SK-N-SH (cell line): ENCODE results near the gene PRR35. TPM values are rescaled to one million over a fixed set of nuclear protein-coding genes. Genes with fewer than 3 reads are reported as not detected.
A peak's percentile ranks its signal among the peaks of the same experiment; 100 is the strongest.

Source experiments
- CTCF ChIA-PET: fragments of 300-600, 350-600 bp; formaldehyde crosslinking; extraction: SDS; loops from one replicate; lab custom pipeline; 2021; lab: Yijun Ruan, JAX
- POLR2A ChIA-PET: fragments of 350-600 bp; sonication (Branson Sonifier 250); formaldehyde crosslinking; extraction: SDS; loops from one replicate; lab custom pipeline; 2020; ENCODE audit warnings: antibody characterized with exemption, inconsistent platforms; lab: Yijun Ruan, JAX
- DNase-seq: peaks from one replicate; pipeline ENCODE4 v3.0.0; 2012
- H2AFZ ChIP-seq: fragments of 200-600 bp; sonication (generic); 2 replicates; pipeline ENCODE4 v1.8.1; 2016; ENCODE audit warnings: antibody characterized with exemption, mild to moderate bottlenecking, low read depth
- H3F3A ChIP-seq: fragments of 200-600 bp; sonication (generic); replicated peaks from 2 replicates; pipeline ENCODE3; 2016; ENCODE audit warnings: antibody characterized with exemption, mild to moderate bottlenecking; ENCODE audit not compliant: insufficient read depth
- H3K27ac ChIP-seq, 2 experiments: fragments of 200-500 bp in 1 of 2; fragments of 200-600 bp in 1 of 2; sonication (Bioruptor generic) in 1 of 2; sonication (generic), shearing (Covaris generic) in 1 of 2; 2 replicates each; pipeline versions ENCODE4 v1.5.1 to v1.6.1; 2014 to 2016; ENCODE audit warnings: low read depth in 2 of 2, inconsistent platforms in 1 of 2, low read length in 1 of 2, mild to moderate bottlenecking in 1 of 2, mixed read lengths in 1 of 2
- H3K27me3 ChIP-seq: fragments of 200-600 bp; sonication (generic), shearing (Covaris generic); 2 replicates; pipeline ENCODE4 v1.6.1; 2016; ENCODE audit warnings: mixed run types; ENCODE audit not compliant: insufficient read depth
- H3K36me3 ChIP-seq, 2 experiments: fragments of 200-500 bp in 1 of 2; fragments of 200-600 bp in 1 of 2; sonication (Bioruptor generic) in 1 of 2; sonication (generic) in 1 of 2; replicated peaks in 1 of 2; 2 replicates each; pipeline versions ENCODE3 to v1.5.1; 2014 to 2016; ENCODE audit warnings: low read length in 1 of 2, mild to moderate bottlenecking in 1 of 2; ENCODE audit not compliant: insufficient read depth in 2 of 2, control insufficient read depth in 1 of 2
- H3K4me1 ChIP-seq, 2 experiments: fragments of 200-500 bp in 1 of 2; fragments of 200-600 bp in 1 of 2; sonication (Bioruptor generic) in 1 of 2; sonication (generic), shearing (Covaris generic) in 1 of 2; 2 replicates each; pipeline versions ENCODE4 v1.5.1 to v1.6.1; 2014 to 2016; ENCODE audit warnings: low read depth in 1 of 2, low read length in 1 of 2, mixed run types in 1 of 2; ENCODE audit not compliant: insufficient read depth in 2 of 2, control insufficient read depth in 1 of 2
- H3K4me2 ChIP-seq: fragments of 200-600 bp; sonication (generic), shearing (Covaris generic); 2 replicates; pipeline ENCODE4 v1.6.1; 2017; ENCODE audit warnings: mixed run types
- H3K4me3 ChIP-seq, 2 experiments: fragments of 200-500 bp in 1 of 2; fragments of 200-600 bp in 1 of 2; sonication (Bioruptor generic) in 1 of 2; sonication (generic), shearing (Covaris generic) in 1 of 2; 2 replicates each; pipeline versions ENCODE4 v1.5.1 to v1.8.1; 2014 to 2016; ENCODE audit warnings: low read depth in 2 of 2, inconsistent platforms in 1 of 2, low read length in 1 of 2, mild to moderate bottlenecking in 1 of 2, mixed read lengths in 1 of 2, moderate library complexity in 1 of 2
- H3K79me2 ChIP-seq: fragments of 200-600 bp; sonication (generic); 2 replicates; pipeline ENCODE4 v1.8.1; 2017; ENCODE audit warnings: mild to moderate bottlenecking; ENCODE audit not compliant: insufficient read depth
- H3K9ac ChIP-seq: fragments of 200-600 bp; sonication (generic); 2 replicates; pipeline ENCODE4 v1.6.1; 2017; ENCODE audit warnings: mixed run types
- H3K9me2 ChIP-seq: fragments of 200-600 bp; sonication (generic); 2 replicates; pipeline ENCODE4 v1.6.1; 2017; ENCODE audit warnings: mixed run types
- H3K9me3 ChIP-seq: fragments of 200-600 bp; sonication (generic); 2 replicates; pipeline ENCODE4 v1.6.1; 2017; ENCODE audit warnings: mixed run types, mild to moderate bottlenecking, moderate library complexity
- H4K20me1 ChIP-seq: fragments of 200-600 bp; sonication (generic); 2 replicates; pipeline ENCODE4 v1.6.1; 2017; ENCODE audit warnings: mild to moderate bottlenecking, mixed run types; ENCODE audit not compliant: insufficient read depth
- CTCF ChIP-seq: fragments of 200-600 bp; sonication (generic); IDR thresholded peaks from 2 replicates; pipeline ENCODE4 v1.6.1; 2017; ENCODE audit warnings: antibody characterized with exemption, mild to moderate bottlenecking, moderate library complexity
- ELF1 ChIP-seq: IDR thresholded peaks from 2 replicates; pipeline ENCODE4 v1.4.0; 2012
- FOXM1 ChIP-seq: IDR thresholded peaks from 2 replicates; pipeline ENCODE4 v1.4.0; 2012; ENCODE audit warnings: low read depth, mild to moderate bottlenecking
- GABPA ChIP-seq: IDR thresholded peaks from 2 replicates; pipeline ENCODE4 v1.4.0; 2012; ENCODE audit warnings: low read depth, mild to moderate bottlenecking
- GATA2 ChIP-seq: sonication (generic); formaldehyde crosslinking; IDR thresholded peaks from 2 replicates; pipeline ENCODE4 v1.5.0; 2020; ENCODE audit warnings: mild to moderate bottlenecking, missing genetic modification reagents
- IRF3 ChIP-seq: fragments of 150-350 bp; IDR thresholded peaks from 2 replicates; pipeline ENCODE4 v1.6.1; 2016; ENCODE audit warnings: mild to moderate bottlenecking, low read depth, low read length
- MAX ChIP-seq: IDR thresholded peaks from 2 replicates; pipeline ENCODE4 v1.4.0; 2012; ENCODE audit warnings: low read depth
- NFIC ChIP-seq: IDR thresholded peaks from 2 replicates; pipeline ENCODE4 v1.4.0; 2012; ENCODE audit warnings: borderline replicate concordance
- RAD21 ChIP-seq: IDR thresholded peaks from 2 replicates; pipeline ENCODE4 v1.6.1; 2012; ENCODE audit warnings: mild to moderate bottlenecking, low read length
- REST ChIP-seq: IDR thresholded peaks from 2 replicates; pipeline ENCODE4 v1.6.1; 2012; ENCODE audit warnings: mild to moderate bottlenecking, low read depth, low read length, moderate library complexity
- RFX5 ChIP-seq: IDR thresholded peaks from 2 replicates; pipeline ENCODE4 v1.6.1; 2012; ENCODE audit warnings: mild to moderate bottlenecking, improper control_type of control experiment, low read length
- RXRA ChIP-seq: IDR thresholded peaks from 2 replicates; pipeline ENCODE4 v1.4.0; 2012; ENCODE audit warnings: low read depth, mild to moderate bottlenecking, borderline replicate concordance
- SIN3A ChIP-seq: IDR thresholded peaks from 2 replicates; pipeline ENCODE4 v1.6.1; 2012; ENCODE audit warnings: low read depth, mild to moderate bottlenecking, low read length, moderate library complexity, borderline replicate concordance
- USF1 ChIP-seq: IDR thresholded peaks from 2 replicates; pipeline ENCODE4 v1.4.0; 2012; ENCODE audit warnings: low read depth, borderline replicate concordance
- USF2 ChIP-seq: fragments of 150-350 bp; IDR thresholded peaks from 2 replicates; pipeline ENCODE4 v1.6.1; 2017; ENCODE audit warnings: antibody characterized with exemption, low read length, low read depth, borderline replicate concordance
- ZBTB33 ChIP-seq: IDR thresholded peaks from 2 replicates; pipeline ENCODE4 v1.4.0; 2012; ENCODE audit warnings: low read depth, borderline replicate concordance
- WGBS: methylation state at CpG from one replicate; pipeline ENCODE4 v1.1.6; 2017; ENCODE audit warnings: low lambda C conversion rate; 5-methylcytosine and 5-hydroxymethylcytosine counted together
- polyA plus RNA-seq, 3 experiments: library from polyadenylated mRNA; depleted of rRNA; stranded (reverse); fragments of >200 nt; gene quantifications; 2 replicates each; pipeline ENCODE4 v1.2.3, GENCODE V29; 2012

PRR35 gene
- polyA plus RNA-seq, 1 of the 3 experiments (the other 2 are of a cell fraction), result not detected

GRCh38 chr16:529012-529575 lies 31.1 kb upstream of the PRR35 start:
- 68% methylated on average over 5 of the region's 12 CpGs for WGBS
- no peaks in the 10 kb centered on the region for H3K9me2 ChIP-seq
- H3K4me2 ChIP-seq, result peak overlapping the region; percentile 100
- ChIA-PET CTCF (interaction anchor here (1.1 kb wide), 2 partner anchors 11 to 119 kb away, joined by 3 to 4 read pairs; no protein-coding TSS in a partner anchor), POLR2A (no interaction called here)
- no peaks in the 10 kb centered on the region for H3K27me3 ChIP-seq
- peak overlapping the region; percentile 87 for H3K9ac ChIP-seq
- H3F3A ChIP-seq, result peaks cover 26% of the 10 kb centered on the region
- peaks cover 80% of the 10 kb centered on the region for H3K79me2 ChIP-seq
- H3K4me3 ChIP-seq, result peak overlapping the region; percentile 83 to 95
- DNase-seq, result no peak
- no peak overlapping the region for H2AFZ ChIP-seq
- peaks cover 68% of the 10 kb centered on the region for H4K20me1 ChIP-seq
- H3K27ac ChIP-seq, result peak overlapping the region; percentile 70 to 78; a peak in 3 of 4 replicates
- H3K36me3 ChIP-seq, result peaks cover 0 to 7% of the 10 kb centered on the region in 2 experiments
- peaks cover 11 to 25% of the 10 kb centered on the region in 2 experiments; a peak in 3 of 4 replicates for H3K4me1 ChIP-seq
- H3K9me3 ChIP-seq, result no peaks in the 10 kb centered on the region
- TF ChIP-seq SIN3A (no peak), REST (no peak), RAD21 (no peak), FOXM1 (no peak), GATA2 (CRISPR knock-in tag) (no peak), USF1 (no peak), USF2 (no peak), IRF3 (no peak), RFX5 (no peak), MAX (no peak), NFIC (no peak), ELF1 (no peak), ZBTB33 (no peak), RXRA (no peak), GABPA (no peak), CTCF (no peak)
